GM12878 (cell line): Measurements from ENCODE around the gene MFN1. TPM values are rescaled to one million over a fixed set of nuclear protein-coding genes. Genes with fewer than 3 reads are reported as not detected.

Source experiments
- ATAC-seq: fragments of 200-7000 bp; cut with Tn5 transposase; 3 replicates; pipeline ENCODE4 v1.9.1; 2020; ENCODE audit warnings: mild to moderate bottlenecking, moderate library complexity
- BruUV-seq: library from RNA; stranded (reverse); fragments of 400-500 nt; replicated peaks from 2 replicates; lab custom pipeline; 2021; lab: Mats Ljungman, UMichigan
- CTCF ChIA-PET: fragments of 300-600 bp; sonication (Branson Sonifier 250); formaldehyde crosslinking; extraction: SDS; loops from one replicate; lab custom pipeline; 2021; ENCODE audit warnings: inconsistent platforms; lab: Yijun Ruan, JAX
- POLR2A ChIA-PET: fragments of 350-600 bp; formaldehyde crosslinking; extraction: SDS; loops from one replicate; lab custom pipeline; 2021; ENCODE audit warnings: inconsistent platforms; lab: Charles Lee
- RAD21 ChIA-PET: fragments of 300-600 bp; sonication (Branson Sonifier 250); formaldehyde crosslinking; loops from one replicate; lab custom pipeline; 2023; ENCODE audit warnings: antibody characterized with exemption; ENCODE audit not compliant: unreplicated experiment; lab: Charles Lee
- SMC1A ChIA-PET: fragments of 300-600 bp; sonication (Branson Sonifier 250); formaldehyde crosslinking; loops from one replicate; lab custom pipeline; 2023; ENCODE audit not compliant: unreplicated experiment, uncharacterized antibody; lab: Charles Lee
- DNase-seq: peaks from one replicate; pipeline ENCODE4 v3.0.0-alpha.2; 2011; ENCODE audit warnings: low read depth, low spot score
- FAIRE-seq: peaks from 3 replicates; lab custom pipeline; 2011; peaks lifted over from hg19 to GRCh38; lab: Jason Lieb, UNC
- H2AFZ ChIP-seq: 2 replicates; pipeline ENCODE4 v1.6.0; 2011; ENCODE audit warnings: low read depth, low read length, control low read depth; ENCODE audit not compliant: control insufficient read depth
- H3K27ac ChIP-seq: 2 replicates; pipeline ENCODE4 v1.5.1; 2011; ENCODE audit warnings: control low read depth; ENCODE audit not compliant: control insufficient read depth, insufficient read depth
- H3K27me3 ChIP-seq, 2 experiments: replicated peaks in 1 of 2; 2 replicates each; pipeline versions ENCODE4 v1.6.0 to v1.6.1; 2011; ENCODE audit warnings: low read length in 1 of 2; ENCODE audit not compliant: control insufficient read depth in 2 of 2, insufficient read depth in 2 of 2
- H3K36me3 ChIP-seq, 2 experiments: 2 replicates each; pipeline ENCODE4 v1.5.1; 2011; ENCODE audit warnings: low read length in 1 of 2; ENCODE audit not compliant: control insufficient read depth in 2 of 2, insufficient read depth in 2 of 2
- H3K4me1 ChIP-seq: 2 replicates; pipeline ENCODE4 v1.6.1; 2011; ENCODE audit warnings: mild to moderate bottlenecking, low read length, moderate library complexity, mixed read lengths; ENCODE audit not compliant: control insufficient read depth, insufficient read depth
- H3K4me2 ChIP-seq: 2 replicates; pipeline ENCODE4 v1.6.0; 2011; ENCODE audit warnings: control low read depth; ENCODE audit not compliant: control insufficient read depth, insufficient read depth
- H3K4me3 ChIP-seq: fragments of 200-600 bp; sonication (generic); 2 replicates; pipeline ENCODE4 v1.5.1; 2016
- H3K79me2 ChIP-seq: 2 replicates; pipeline ENCODE4 v1.6.0; 2011; ENCODE audit warnings: low read length; ENCODE audit not compliant: control insufficient read depth, insufficient read depth
- H3K9ac ChIP-seq: 2 replicates; pipeline ENCODE4 v1.8.0; 2011; ENCODE audit warnings: low read length, control low read depth, mixed read lengths; ENCODE audit not compliant: control insufficient read depth, insufficient read depth
- H3K9me3 ChIP-seq: replicated peaks from 3 replicates; pipeline ENCODE4 v1.5.1; 2011; ENCODE audit warnings: mild to moderate bottlenecking, low read length; ENCODE audit not compliant: control insufficient read depth, insufficient read depth
- H4K20me1 ChIP-seq: 2 replicates; pipeline ENCODE4 v1.6.0; 2011; ENCODE audit not compliant: control insufficient read depth, insufficient read depth
- BMI1 ChIP-seq: fragments of 450-650 bp; IDR thresholded peaks from 2 replicates; pipeline ENCODE4 v1.6.1; 2016; ENCODE audit warnings: mild to moderate bottlenecking, moderate library complexity, borderline replicate concordance
- CREB1 ChIP-seq: IDR thresholded peaks from 2 replicates; pipeline ENCODE4 v1.6.1; 2012; ENCODE audit warnings: low read depth, mild to moderate bottlenecking, inconsistent platforms
- CUX1 ChIP-seq: IDR thresholded peaks from 2 replicates; pipeline ENCODE4 v1.6.1; 2012; ENCODE audit warnings: improper control_type of control experiment, low read depth, low read length; ENCODE audit not compliant: insufficient replicate concordance
- DPF2 ChIP-seq: fragments of 450-650 bp; IDR thresholded peaks from 2 replicates; pipeline ENCODE4 v1.6.1; 2017; ENCODE audit warnings: mild to moderate bottlenecking
- GABPA ChIP-seq: IDR thresholded peaks from 2 replicates; pipeline ENCODE4 v1.6.1; 2014; ENCODE audit warnings: antibody characterized with exemption, low read depth, mild to moderate bottlenecking, inconsistent platforms
- HSF1 ChIP-seq: fragments of 150-350 bp; IDR thresholded peaks from 2 replicates; pipeline ENCODE4 v1.6.1; 2014; ENCODE audit warnings: mild to moderate bottlenecking, low read depth, low read length
- NFYB ChIP-seq: IDR thresholded peaks from 2 replicates; pipeline ENCODE4 v1.6.1; 2011; ENCODE audit warnings: low read depth, mild to moderate bottlenecking, low read length, improper control_type of control experiment, moderate library complexity; ENCODE audit not compliant: insufficient read depth
- POLR2A ChIP-seq: IDR thresholded peaks from 2 replicates; pipeline ENCODE4 v1.6.1; 2011; ENCODE audit warnings: low read depth, mild to moderate bottlenecking, low read length
- POLR2AphosphoS2 ChIP-seq: IDR thresholded peaks from 2 replicates; pipeline ENCODE4 v1.6.1; 2011; ENCODE audit warnings: low read depth, mild to moderate bottlenecking, low read length, improper control_type of control experiment, moderate library complexity
- RAD21 ChIP-seq: IDR thresholded peaks from 2 replicates; pipeline ENCODE4 v1.6.1; 2011; ENCODE audit warnings: mild to moderate bottlenecking, low read depth, low read length, moderate library complexity; ENCODE audit not compliant: insufficient read depth
- RAD51 ChIP-seq: fragments of 450-650 bp; IDR thresholded peaks from 2 replicates; pipeline ENCODE4 v1.6.1; 2016; ENCODE audit warnings: moderate library complexity, mild to moderate bottlenecking, inconsistent platforms
- RBBP5 ChIP-seq: fragments of 200-600 bp; sonication (generic); conservative IDR thresholded peaks from 2 replicates; pipeline ENCODE4 v1.6.1; 2016
- SMAD1 ChIP-seq: fragments of 450-650 bp; IDR thresholded peaks from 2 replicates; pipeline ENCODE4 v1.6.1; 2018; ENCODE audit warnings: mild to moderate bottlenecking, low read depth; ENCODE audit not compliant: partially characterized antibody
- TBL1XR1 ChIP-seq: IDR thresholded peaks from 2 replicates; pipeline ENCODE4 v1.6.1; 2012; ENCODE audit warnings: low read depth, low read length, improper control_type of control experiment
- USF2 ChIP-seq: IDR thresholded peaks from 2 replicates; pipeline ENCODE4 v1.6.1; 2011; ENCODE audit warnings: low read depth, low read length, improper control_type of control experiment, borderline replicate concordance
- YBX1 ChIP-seq: fragments of 450-650 bp; IDR thresholded peaks from 2 replicates; pipeline ENCODE4 v1.6.1; 2016; ENCODE audit warnings: antibody characterized with exemption
- ZBTB33 ChIP-seq: fragments of 450-650 bp; IDR thresholded peaks from 2 replicates; pipeline ENCODE4 v1.6.1; 2017; ENCODE audit warnings: mild to moderate bottlenecking
- ZSCAN29 ChIP-seq: fragments of 450-650 bp; IDR thresholded peaks from 2 replicates; pipeline ENCODE4 v1.6.1; 2017; ENCODE audit warnings: mild to moderate bottlenecking, moderate library complexity
- WGBS: methylation state at CpG from one replicate; pipeline ENCODE4 v1.1.6; 2016; ENCODE audit warnings: low lambda C conversion rate; ENCODE audit not compliant: insufficient replicate concordance, insufficient coverage; ENCODE audit errors: missing lambda C conversion rate; 5-methylcytosine and 5-hydroxymethylcytosine counted together
- in situ Hi-C: fragments of 300-500 bp; cut with MboI; formaldehyde crosslinking; loops from 9 replicates; pipeline ENCODE4 v1.14.3; 2018; ENCODE audit warnings: mixed read lengths
- intact Hi-C: fragments of 100-400 bp; cut with micrococcal nuclease; formaldehyde crosslinking; loops from one replicate; pipeline ENCODE4 v1.14.2; 2022; ENCODE audit not compliant: unreplicated experiment
- polyA plus RNA-seq, 11 experiments: library from polyadenylated mRNA; depleted of rRNA in 4 of 11; unstranded in 6 of 11; stranded (reverse) in 5 of 11; fragments of >200 nt; fragmentation: Nextera tagmentation in 4 of 11; fragmentation: Illumina TruSeq in 1 of 11; extraction: Ambion mirVana in 4 of 11; extraction: Trizol in 1 of 11; gene quantifications; 1 replicate in 1 of 11; 2 replicates in 10 of 11; pipeline versions ENCODE4 v1.2.1 to v1.2.3, GENCODE V29; 2011 to 2016; ENCODE audit warnings: inconsistent platforms in 2 of 11, missing spikeins in 2 of 11, low read depth in 1 of 11
- total RNA-seq, 4 experiments: library from RNA; depleted of rRNA in 3 of 4; stranded (reverse); fragments of >200 nt in 3 of 4; fragmentation: Illumina TruSeq in 1 of 4; extraction: Trizol in 1 of 4; gene quantifications; 2 replicates each; pipeline versions ENCODE4 v1.2.1 to v1.2.3, GENCODE V29; 2013 to 2021

MFN1 gene
- total and polyA plus RNA-seq, 10 of the 15 experiments (the other 5 are each of a cell fraction or from before 2014, with no cell fraction given): 14.4 to 120 (median 39.8) TPM

GRCh38 chr3:179425075-179425474, 77.6 kb downstream of the MFN1 start:
- no TSS peak for BruUV-seq
- DNase-seq: no peak
- ATAC-seq: no peak
- Histone ChIP-seq H3K27me3 (no peaks in the 10 kb centered on the region), H3K79me2 (no peaks in the 10 kb centered on the region), H3K4me1 (no peaks in the 10 kb centered on the region), H3K4me3 (no peak overlapping the region), H3K4me2 (no peak overlapping the region), H3K9me3 (no peaks in the 10 kb centered on the region), H2AFZ (no peak overlapping the region), H3K36me3 (peaks cover 0 to 2% of the 10 kb centered on the region in 2 experiments; a peak in 1 of 4 replicates), H3K9ac (no peak overlapping the region), H3K27ac (no peak overlapping the region), H4K20me1 (no peaks in the 10 kb centered on the region)
- no peak for FAIRE-seq
- 88% methylated on average over 6 of the region's 6 CpGs for WGBS
- POLR2A ChIA-PET: no interaction called here
- RAD21 ChIA-PET: no interaction called here
- CTCF ChIA-PET: no interaction called here
- intact Hi-C loops: no loop called here
- SMC1A ChIA-PET: no interaction called here
- in situ Hi-C loops: no loop called here
- no peak for TF ChIP-seq DPF2
- TF ChIP-seq TBL1XR1: no peak
- TF ChIP-seq NFYB: no peak
- no peak for TF ChIP-seq RAD51
- TF ChIP-seq CREB1: no peak
- no peak for TF ChIP-seq RBBP5
- TF ChIP-seq SMAD1: no peak
- no peak for TF ChIP-seq USF2
- TF ChIP-seq HSF1: no peak
- TF ChIP-seq RAD21: no peak
- TF ChIP-seq BMI1: no peak
- TF ChIP-seq POLR2A: no peak
- TF ChIP-seq CUX1: no peak
- TF ChIP-seq ZSCAN29: no peak
- TF ChIP-seq YBX1: no peak
- no peak for TF ChIP-seq GABPA
- TF ChIP-seq POLR2AphosphoS2: no peak
- TF ChIP-seq ZBTB33: no peak
